ENCODE measurements around the gene ROBO2.

Gene ROBO2

GRCh38 chr3:77142578-77142977, 102.7 kb downstream of the ROBO2 start:
- DNase-seq (ENCODE audit: low spot score) = no peak
- Histone ChIP-seq H3K27ac (no peak overlapping the region), H3K4me3 (no peak overlapping the region)
- no peak for TF ChIP-seq CTCF (IDR thresholded peaks at IDR 0.05)

GRCh38 chr3:77146004-77146403, 106.1 kb downstream of the ROBO2 start:
- no peak for DNase-seq (ENCODE audit: low spot score)
- no peak for TF ChIP-seq CTCF (IDR thresholded peaks at IDR 0.05)
- Histone ChIP-seq H3K4me3 (no peak overlapping the region), H3K27ac (no peak overlapping the region)

GRCh38 chr3:77147836-77148578, 108.1 kb downstream of the ROBO2 start:
- no peak for DNase-seq (ENCODE audit: low spot score)
- no peak overlapping the region for H3K4me3 ChIP-seq
- H3K27ac ChIP-seq = no peak overlapping the region
- no peak for TF ChIP-seq CTCF (IDR thresholded peaks at IDR 0.05)

GRCh38 chr3:77149382-77149781, 109.5 kb downstream of the ROBO2 start:
- no peak for TF ChIP-seq CTCF (IDR thresholded peaks at IDR 0.05)
- Histone ChIP-seq H3K27ac (no peak overlapping the region), H3K4me3 (no peak overlapping the region)
- no peak for DNase-seq (ENCODE audit: low spot score)

GRCh38 chr3:77150028-77150427, 110.1 kb downstream of the ROBO2 start:
- no peak for DNase-seq (ENCODE audit: low spot score)
- H3K27ac ChIP-seq = no peak overlapping the region
- no peak overlapping the region for H3K4me3 ChIP-seq
- TF ChIP-seq CTCF (IDR thresholded peaks at IDR 0.05) = no peak

- no peak overlapping the region for H3K27ac ChIP-seq
- H3K4me3 ChIP-seq = no peak overlapping the region
- no peak for DNase-seq (ENCODE audit: low spot score)
- TF ChIP-seq CTCF (IDR thresholded peaks at IDR 0.05) = no peak
Observed at GRCh38 chr3:77150759-77151158, 110.9 kb downstream of the ROBO2 start.
